Kidney (tissue), 14 donors: Measurements from ENCODE around the gene HTR3B. TPM values are rescaled to one million over a fixed set of nuclear protein-coding genes. Genes with fewer than 3 reads are reported as not detected.

Source experiments
- DNase-seq, 5 donors: peaks; one replicate each; pipeline ENCODE4 v3.0.0-alpha.2; 2013 to 2020
- FAIRE-seq: peaks from 2 replicates; lab custom pipeline; 2012; peaks lifted over from hg19 to GRCh38; lab: Jason Lieb, UNC
- H3K27ac ChIP-seq, 2 donors: one replicate each; pipeline ENCODE4 v1.7.0; 2013; ENCODE audit warnings: low read depth in 2 of 2, low read length in 2 of 2, inconsistent platforms in 1 of 2
- H3K27me3 ChIP-seq: one replicate; pipeline ENCODE4 v1.7.1; 2013; ENCODE audit warnings: low read length, inconsistent platforms; ENCODE audit not compliant: control insufficient read depth, insufficient read depth
- H3K36me3 ChIP-seq, 3 donors: one replicate each; pipeline versions ENCODE4 v1.7.0 to v1.7.1; 2013; ENCODE audit warnings: low read length in 3 of 3, control low read depth in 1 of 3, inconsistent platforms in 1 of 3; ENCODE audit not compliant: insufficient read depth in 3 of 3, control insufficient read depth in 2 of 3
- H3K4me1 ChIP-seq, 3 donors: one replicate each; pipeline versions ENCODE4 v1.7.0 to v1.7.1; 2013; ENCODE audit warnings: low read length in 3 of 3, inconsistent platforms in 1 of 3, low read depth in 1 of 3; ENCODE audit not compliant: control insufficient read depth in 2 of 3, insufficient read depth in 2 of 3
- H3K4me3 ChIP-seq, 3 donors: one replicate each; pipeline versions ENCODE4 v1.7.0 to v1.8.1; 2013; ENCODE audit warnings: low read length in 3 of 3, control low read depth in 1 of 3, inconsistent platforms in 1 of 3
- H3K9ac ChIP-seq, 3 donors: one replicate each; pipeline versions ENCODE4 v1.7.0 to v1.7.1; 2013; ENCODE audit warnings: low read length in 3 of 3, control low read depth in 1 of 3, inconsistent platforms in 1 of 3
- H3K9me3 ChIP-seq, 3 donors: one replicate each; pipeline versions ENCODE4 v1.7.0 to v1.7.1; 2013; ENCODE audit warnings: low read length in 3 of 3, control low read depth in 1 of 3, inconsistent platforms in 1 of 3; ENCODE audit not compliant: control insufficient read depth in 2 of 3, insufficient read depth in 1 of 3
- intact Hi-C: fragments of 100-400 bp; cut with DNase I; formaldehyde crosslinking; loops from one replicate; pipeline ENCODE4 v1.11.1; 2022
- polyA plus RNA-seq: library from polyadenylated mRNA; stranded (reverse); fragments of 350-450 nt; fragmentation: Illumina TruSeq; extraction: RNeasy Lipid Tissue Mini Kit (QIAGEN cat#74804); gene quantifications from one replicate; pipeline ENCODE4 v1.2.3, GENCODE V29; 2014; ENCODE audit warnings: low read depth, low replicate concordance; ENCODE audit not compliant: insufficient read depth
- total RNA-seq: library from RNA; stranded (reverse); fragmentation: NEBNext Ultra II Directional; extraction: Animal tissue kit (Norgen Biotek cat#: 25700); gene quantifications from one replicate; pipeline ENCODE4 v1.2.1, GENCODE V29; 2021
- TF ChIP-seq, protein P1 (sequence below): IDR thresholded peaks from 3 replicates; pipeline ENCODE4 v1.5.1; 2012; ENCODE audit warnings: mild to moderate bottlenecking, moderate library complexity, borderline replicate concordance; ENCODE audit not compliant: insufficient read depth; ENCODE audit errors: extremely low read depth
- donor health status: control.
- donor health status: control.
- donor health status: control.
- donor health status: control.
- donor health status: control.
- donor health status: DM: yes; HTN: yes; CAD: no.
- donor health status: Normal renal cell carcinoma (clear cell type).

HTR3B gene
- total and polyA plus RNA-seq, 2 donors from 2014 or later: 0.16 TPM; not detected in 1

DNA sequence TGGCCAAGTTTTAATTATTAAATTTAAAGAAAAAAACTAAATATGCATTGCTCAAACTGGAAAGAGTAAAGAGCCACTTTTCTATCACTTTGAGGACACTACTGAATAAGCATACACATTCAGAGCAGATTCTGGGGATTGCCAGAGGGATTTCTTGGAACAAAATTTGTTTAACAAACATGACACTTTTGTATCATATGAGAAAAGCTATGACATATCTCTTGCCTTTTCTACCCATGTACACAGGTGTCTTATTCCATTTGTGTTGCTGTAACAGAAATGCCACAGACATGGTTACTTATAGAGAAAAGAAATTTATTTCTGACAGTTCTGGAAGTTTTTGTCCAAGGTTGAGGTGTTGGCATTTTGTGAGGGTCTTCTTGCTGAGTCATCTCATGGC is 15.7 kb upstream of the HTR3B start:
- H3K36me3 ChIP-seq: no peaks in the 10 kb centered on the region
- TF ChIP-seq, protein P1, sequence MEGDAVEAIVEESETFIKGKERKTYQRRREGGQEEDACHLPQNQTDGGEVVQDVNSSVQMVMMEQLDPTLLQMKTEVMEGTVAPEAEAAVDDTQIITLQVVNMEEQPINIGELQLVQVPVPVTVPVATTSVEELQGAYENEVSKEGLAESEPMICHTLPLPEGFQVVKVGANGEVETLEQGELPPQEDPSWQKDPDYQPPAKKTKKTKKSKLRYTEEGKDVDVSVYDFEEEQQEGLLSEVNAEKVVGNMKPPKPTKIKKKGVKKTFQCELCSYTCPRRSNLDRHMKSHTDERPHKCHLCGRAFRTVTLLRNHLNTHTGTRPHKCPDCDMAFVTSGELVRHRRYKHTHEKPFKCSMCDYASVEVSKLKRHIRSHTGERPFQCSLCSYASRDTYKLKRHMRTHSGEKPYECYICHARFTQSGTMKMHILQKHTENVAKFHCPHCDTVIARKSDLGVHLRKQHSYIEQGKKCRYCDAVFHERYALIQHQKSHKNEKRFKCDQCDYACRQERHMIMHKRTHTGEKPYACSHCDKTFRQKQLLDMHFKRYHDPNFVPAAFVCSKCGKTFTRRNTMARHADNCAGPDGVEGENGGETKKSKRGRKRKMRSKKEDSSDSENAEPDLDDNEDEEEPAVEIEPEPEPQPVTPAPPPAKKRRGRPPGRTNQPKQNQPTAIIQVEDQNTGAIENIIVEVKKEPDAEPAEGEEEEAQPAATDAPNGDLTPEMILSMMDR: no peak
- H3K9ac ChIP-seq: no peak overlapping the region
- no peak overlapping the region for H3K27ac ChIP-seq
- H3K4me3 ChIP-seq: no peak overlapping the region
- FAIRE-seq (no peak), DNase-seq (no peak)
- H3K9me3 ChIP-seq: no peaks in the 10 kb centered on the region
- intact Hi-C loops: no loop called here
- no peaks in the 10 kb centered on the region for H3K27me3 ChIP-seq
- no peaks in the 10 kb centered on the region for H3K4me1 ChIP-seq

DNA sequence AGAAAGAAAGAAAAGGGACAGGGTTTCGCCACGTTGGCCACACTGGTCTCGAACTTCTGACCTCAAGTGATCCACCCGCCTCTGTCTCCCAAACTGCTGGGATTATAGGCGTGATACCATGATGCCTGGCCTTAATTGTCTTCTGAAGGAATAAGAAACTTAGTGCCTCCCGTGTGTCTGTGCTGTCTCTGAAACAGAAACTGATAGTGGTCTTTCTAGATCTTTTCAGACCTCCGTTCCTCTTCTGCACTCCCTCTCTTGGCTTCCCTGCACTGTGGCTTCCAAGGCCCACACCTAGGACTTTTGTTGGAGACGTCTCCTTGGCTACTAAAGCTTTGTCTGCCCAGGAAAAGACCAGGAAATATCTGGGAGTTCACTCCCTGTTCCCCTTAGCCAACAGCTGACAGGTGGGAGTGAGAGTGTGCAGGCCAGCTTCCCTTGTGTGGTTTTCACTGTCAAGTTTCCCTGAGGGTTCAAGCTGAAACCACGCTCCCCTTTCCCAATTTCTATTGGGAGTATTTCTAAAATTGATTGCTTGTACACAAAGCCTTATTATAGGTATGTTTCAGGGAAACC is 10.1 kb upstream of the HTR3B start:
- no peak overlapping the region for H3K9ac ChIP-seq
- H3K36me3 ChIP-seq: no peaks in the 10 kb centered on the region
- no peak overlapping the region for H3K27ac ChIP-seq
- DNase-seq (peak in 2 of 5 donors; percentile 32 to 48), FAIRE-seq (no peak)
- no peaks in the 10 kb centered on the region for H3K9me3 ChIP-seq
- H3K4me1 ChIP-seq: no peaks in the 10 kb centered on the region
- H3K4me3 ChIP-seq: no peak overlapping the region
- H3K27me3 ChIP-seq: no peaks in the 10 kb centered on the region
- TF ChIP-seq, protein P1: no peak
- intact Hi-C loops: loop anchor here (10.0 kb wide), 1 partner anchor 370 kb away; no protein-coding TSS in a partner anchor

DNA sequence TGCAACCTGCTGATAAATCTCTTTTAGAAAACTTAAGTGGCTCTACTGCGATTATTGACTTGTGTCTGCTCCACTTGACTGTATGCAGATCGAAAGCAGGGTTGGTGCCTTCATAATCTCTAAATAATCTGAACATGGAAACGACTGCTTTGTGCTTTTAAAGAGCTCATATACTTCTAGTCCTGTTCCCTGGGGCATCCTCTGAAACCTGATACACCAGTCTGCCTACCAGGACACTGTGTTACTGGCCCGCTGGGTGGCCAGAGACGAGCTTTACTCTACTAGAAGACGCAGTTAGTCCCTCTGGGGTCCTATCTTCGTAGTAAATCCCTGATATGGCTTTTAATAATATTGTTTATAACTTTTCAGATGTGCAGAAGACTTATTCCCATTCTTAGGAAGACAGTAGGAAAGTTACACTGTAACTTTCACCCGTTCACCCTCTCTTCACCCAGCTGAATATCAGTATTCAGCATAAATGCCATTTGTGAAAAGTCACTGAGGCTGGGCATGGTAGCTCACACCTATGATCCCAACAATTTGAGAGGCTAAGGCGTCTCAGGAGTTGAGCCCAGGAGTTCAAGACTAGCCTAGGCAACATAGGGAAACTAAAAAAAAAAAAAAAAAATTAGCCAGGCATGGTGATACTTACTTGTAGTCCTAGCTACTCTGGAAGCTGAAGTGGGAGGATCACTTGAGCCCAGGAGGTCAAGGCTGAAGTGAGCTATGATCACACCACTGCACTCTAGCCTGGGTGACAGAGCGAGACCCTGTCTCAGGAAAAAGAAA is 9.0 kb upstream of the HTR3B start:
- Histone ChIP-seq H3K4me3 (no peak overlapping the region), H3K4me1 (no peaks in the 10 kb centered on the region), H3K27me3 (no peaks in the 10 kb centered on the region), H3K27ac (no peak overlapping the region), H3K9me3 (no peaks in the 10 kb centered on the region), H3K9ac (no peak overlapping the region), H3K36me3 (no peaks in the 10 kb centered on the region)
- intact Hi-C loops: loop anchor here (10.0 kb wide), 1 partner anchor 369 kb away; no protein-coding TSS in a partner anchor
- FAIRE-seq (no peak), DNase-seq (peak in 2 of 5 donors; percentile 36 to 44)
- TF ChIP-seq, protein P1: no peak
